ENCODE measurements around the gene FIGNL2. TPM values are rescaled to one million over a fixed set of nuclear protein-coding genes. Genes with fewer than 3 reads are reported as not detected.

The FIGNL2 gene
- total and polyA plus RNA-seq, 2 of the 13 experiments (the other 11 are each of a cell fraction or from before 2014, with no cell fraction given) = 0.82 to 1.00 TPM

GRCh38 chr12:51884676-51885229 is 36.2 kb upstream of the FIGNL2 start (continued):
- TF ChIP-seq MXD1 (CRISPR knock-in tag; IDR thresholded peaks at IDR 0.05) (no peak), KDM4B (CRISPR knock-in tag; IDR thresholded peaks at IDR 0.05) (no peak), ZNF781 (CRISPR knock-in tag; IDR thresholded peaks at IDR 0.05; ENCODE audit: borderline replicate concordance, not compliant biosample characterization) (no peak), ZNF460 (CRISPR knock-in tag; IDR thresholded peaks at IDR 0.05; ENCODE audit: borderline replicate concordance) (no peak), CHD4 (IDR thresholded peaks at IDR 0.05; ENCODE audit: borderline replicate concordance, low read length) (no peak), SRSF1 (optimal IDR thresholded peaks at IDR 0.05; ENCODE audit: low read depth, low read length) (no peak), RARA (CRISPR knock-in tag; IDR thresholded peaks at IDR 0.05) (peak; percentile 79), ZBTB33 (CRISPR knock-in tag; IDR thresholded peaks at IDR 0.05) (peak; percentile 77), PAXIP1 (CRISPR knock-in tag; conservative IDR thresholded peaks at IDR 0.05) (0 out of 2 replicates have a peak, but pooled peaks have one; percentile 19), ZNF263 (CRISPR knock-in tag; IDR thresholded peaks at IDR 0.05) (peak; percentile 74), GTF2F1 (IDR thresholded peaks at IDR 0.05; ENCODE audit: low read length) (no peak), ZNF850 (CRISPR knock-in tag; conservative IDR thresholded peaks at IDR 0.05) (no peak), ESRRA (CRISPR knock-in tag; IDR thresholded peaks at IDR 0.05; ENCODE audit: low read depth) (no peak), JUNB (CRISPR knock-in tag; IDR thresholded peaks at IDR 0.05; ENCODE audit: borderline replicate concordance) (peak; percentile 77; the same call in 1 of the 2 replicates), NCOA2 (CRISPR knock-in tag; IDR thresholded peaks at IDR 0.05) (0 out of 2 replicates have a peak, but pooled peaks have one; percentile 41), NPAS2 (CRISPR knock-in tag; IDR thresholded peaks at IDR 0.05; ENCODE audit: borderline replicate concordance) (no peak), ZNF33A (CRISPR knock-in tag; IDR thresholded peaks at IDR 0.05; ENCODE audit: borderline replicate concordance) (no peak), JUN (CRISPR knock-in tag; IDR thresholded peaks at IDR 0.05) (peak; percentile 76; the same call in 1 of the 2 replicates), NFATC3 (CRISPR knock-in tag; IDR thresholded peaks at IDR 0.05) (no peak), HIVEP1 (CRISPR knock-in tag; IDR thresholded peaks at IDR 0.05) (no peak), ZNF207 (IDR thresholded peaks at IDR 0.05; ENCODE audit: borderline replicate concordance) (no peak), ELF3 (CRISPR knock-in tag; IDR thresholded peaks at IDR 0.05) (peak; percentile 90), FOSL2 (CRISPR knock-in tag; IDR thresholded peaks at IDR 0.05) (peak; percentile 97), HNRNPK (IDR thresholded peaks at IDR 0.05; ENCODE audit: low read depth, low read length, poor library complexity, severe bottlenecking) (no peak), ZNF362 (CRISPR knock-in tag; IDR thresholded peaks at IDR 0.05; ENCODE audit: borderline replicate concordance) (no peak)

All from HepG2 (cell line).